ENCODE results near the gene DGKZ.
"Not testable (repeated sequence)": the region's sequence is repeated elsewhere in the genome, so short reads cannot be mapped to it uniquely, and the experiment has no call there.

The DGKZ gene

GRCh38 chr11:46372086-46372485 is 24.8 kb downstream of the DGKZ start:
- no peak overlapping the region for H3K4me3 ChIP-seq
- H3K4me1 ChIP-seq: 0 out of 2 replicates have a peak, but pooled peaks cover 3% of the 10 kb centered on the region
- no peaks in the 10 kb centered on the region for H3K27me3 ChIP-seq (ENCODE audit: low read depth)
- in situ Hi-C loops (cut with MboI; ENCODE audit: low sequenced_read_pairs): no loop called here
- H3K9me3 ChIP-seq: no peaks in the 10 kb centered on the region
- H3K36me3 ChIP-seq (replicated peaks): peaks cover 43% of the 10 kb centered on the region
- no peak for DNase-seq (ENCODE audit: low spot score in 2 of 2)

GRCh38 chr11:46372501-46372900 is 25.2 kb downstream of the DGKZ start:
- in situ Hi-C loops (cut with MboI; ENCODE audit: low sequenced_read_pairs); H3K4me3 ChIP-seq; H3K27me3 ChIP-seq (ENCODE audit: low read depth); H3K9me3 ChIP-seq; H3K4me1 ChIP-seq; DNase-seq (ENCODE audit: low spot score in 2 of 2): not testable (repeated sequence)
- H3K36me3 ChIP-seq (replicated peaks): peaks cover 43% of the 10 kb centered on the region

GRCh38 chr11:46373787-46374740 is 26.8 kb downstream of the DGKZ start:
- Histone ChIP-seq H3K4me1 (0 out of 2 replicates have a peak, but pooled peaks cover 3% of the 10 kb centered on the region), H3K4me3 (no peak overlapping the region), H3K36me3 (replicated peaks) (peaks cover 34% of the 10 kb centered on the region), H3K9me3 (no peaks in the 10 kb centered on the region), H3K27me3 (ENCODE audit: low read depth) (no peaks in the 10 kb centered on the region)
- DNase-seq (ENCODE audit: low spot score in 2 of 2): no peak
- in situ Hi-C loops (cut with MboI; ENCODE audit: low sequenced_read_pairs): no loop called here

GRCh38 chr11:46374815-46375214 is 27.6 kb downstream of the DGKZ start:
- no peaks in the 10 kb centered on the region for H3K9me3 ChIP-seq
- in situ Hi-C loops (cut with MboI; ENCODE audit: low sequenced_read_pairs): no loop called here
- H3K27me3 ChIP-seq (ENCODE audit: low read depth): no peaks in the 10 kb centered on the region
- no peaks in the 10 kb centered on the region for H3K4me1 ChIP-seq
- H3K4me3 ChIP-seq: no peak overlapping the region
- H3K36me3 ChIP-seq (replicated peaks): peaks cover 31% of the 10 kb centered on the region
- no peak for DNase-seq (ENCODE audit: low spot score in 2 of 2)

- H3K27me3 ChIP-seq (ENCODE audit: low read depth): no peaks in the 10 kb centered on the region
- in situ Hi-C loops (cut with MboI; ENCODE audit: low sequenced_read_pairs): no loop called here
- H3K9me3 ChIP-seq: no peaks in the 10 kb centered on the region
- H3K36me3 ChIP-seq (replicated peaks): peaks cover 23% of the 10 kb centered on the region
- peaks cover 4% of the 10 kb centered on the region; the same call in 1 of the 2 replicates for H3K4me1 ChIP-seq
- no peak overlapping the region for H3K4me3 ChIP-seq
- DNase-seq (ENCODE audit: low spot score in 2 of 2): no peak
These were observed 28.3 kb downstream of the DGKZ start for GRCh38 chr11:46375392-46376101.

- no peak for DNase-seq (ENCODE audit: low spot score in 2 of 2)
- Histone ChIP-seq H3K27me3 (ENCODE audit: low read depth) (no peaks in the 10 kb centered on the region), H3K36me3 (replicated peaks) (peaks cover 23% of the 10 kb centered on the region), H3K4me3 (no peak overlapping the region), H3K4me1 (peaks cover 8% of the 10 kb centered on the region; the same call in 1 of the 2 replicates), H3K9me3 (no peaks in the 10 kb centered on the region)
- in situ Hi-C loops (cut with MboI; ENCODE audit: low sequenced_read_pairs): no loop called here
These were observed 29.2 kb downstream of the DGKZ start for GRCh38 chr11:46376258-46377050.

GRCh38 chr11:46377290-46377689 is 30.0 kb downstream of the DGKZ start:
- H3K27me3 ChIP-seq (ENCODE audit: low read depth): no peaks in the 10 kb centered on the region
- H3K4me3 ChIP-seq: no peak overlapping the region
- H3K4me1 ChIP-seq: peaks cover 8% of the 10 kb centered on the region; the same call in 1 of the 2 replicates
- peaks cover 23% of the 10 kb centered on the region for H3K36me3 ChIP-seq (replicated peaks)
- no peaks in the 10 kb centered on the region for H3K9me3 ChIP-seq
- no peak for DNase-seq (ENCODE audit: low spot score in 2 of 2)
- in situ Hi-C loops (cut with MboI; ENCODE audit: low sequenced_read_pairs): no loop called here

GRCh38 chr11:46377831-46378230 is 30.6 kb downstream of the DGKZ start:
- Histone ChIP-seq H3K4me1 (peaks cover 8% of the 10 kb centered on the region; the same call in 1 of the 2 replicates), H3K27me3 (ENCODE audit: low read depth) (no peaks in the 10 kb centered on the region), H3K36me3 (replicated peaks) (peaks cover 23% of the 10 kb centered on the region), H3K9me3 (no peaks in the 10 kb centered on the region), H3K4me3 (no peak overlapping the region)
- in situ Hi-C loops (cut with MboI; ENCODE audit: low sequenced_read_pairs): no loop called here
- no peak for DNase-seq (ENCODE audit: low spot score in 2 of 2)

- Histone ChIP-seq H3K9me3 (no peaks in the 10 kb centered on the region), H3K4me1 (peaks cover 8% of the 10 kb centered on the region; the same call in 1 of the 2 replicates), H3K4me3 (no peak overlapping the region), H3K27me3 (ENCODE audit: low read depth) (no peaks in the 10 kb centered on the region), H3K36me3 (replicated peaks) (peaks cover 24% of the 10 kb centered on the region)
- no peak for DNase-seq (ENCODE audit: low spot score in 2 of 2)
- in situ Hi-C loops (cut with MboI; ENCODE audit: low sequenced_read_pairs): no loop called here
These were observed 31.0 kb downstream of the DGKZ start for GRCh38 chr11:46378296-46378695.

GRCh38 chr11:46378811-46379481 is 31.7 kb downstream of the DGKZ start:
- Histone ChIP-seq H3K27me3 (ENCODE audit: low read depth) (no peaks in the 10 kb centered on the region), H3K4me1 (peaks cover 8% of the 10 kb centered on the region; the same call in 1 of the 2 replicates), H3K9me3 (no peaks in the 10 kb centered on the region), H3K36me3 (replicated peaks) (peaks cover 23% of the 10 kb centered on the region), H3K4me3 (no peak overlapping the region)
- in situ Hi-C loops (cut with MboI; ENCODE audit: low sequenced_read_pairs): no loop called here
- DNase-seq (ENCODE audit: low spot score in 2 of 2): no peak

GRCh38 chr11:46379482-46380293 is 32.4 kb downstream of the DGKZ start:
- peaks cover 21% of the 10 kb centered on the region for H3K36me3 ChIP-seq (replicated peaks)
- H3K4me3 ChIP-seq; H3K27me3 ChIP-seq (ENCODE audit: low read depth); H3K4me1 ChIP-seq; H3K9me3 ChIP-seq; in situ Hi-C loops (cut with MboI; ENCODE audit: low sequenced_read_pairs): not testable (repeated sequence)
- DNase-seq (ENCODE audit: low spot score in 2 of 2): peak in 1 of 2 experiments; percentile 68

- Histone ChIP-seq H3K9me3 (no peaks in the 10 kb centered on the region), H3K36me3 (replicated peaks) (peaks cover 13% of the 10 kb centered on the region), H3K27me3 (ENCODE audit: low read depth) (no peaks in the 10 kb centered on the region), H3K4me3 (peak overlapping the region; percentile 50), H3K4me1 (peaks cover 8% of the 10 kb centered on the region; the same call in 1 of the 2 replicates)
- DNase-seq (ENCODE audit: low spot score in 2 of 2): peak; percentile 57 to 88
- in situ Hi-C loops (cut with MboI; ENCODE audit: low sequenced_read_pairs): no loop called here
These were observed 33.2 kb downstream of the DGKZ start for GRCh38 chr11:46380340-46381047.
